ENCODE measurements around the gene CHMP1A.

DNA sequence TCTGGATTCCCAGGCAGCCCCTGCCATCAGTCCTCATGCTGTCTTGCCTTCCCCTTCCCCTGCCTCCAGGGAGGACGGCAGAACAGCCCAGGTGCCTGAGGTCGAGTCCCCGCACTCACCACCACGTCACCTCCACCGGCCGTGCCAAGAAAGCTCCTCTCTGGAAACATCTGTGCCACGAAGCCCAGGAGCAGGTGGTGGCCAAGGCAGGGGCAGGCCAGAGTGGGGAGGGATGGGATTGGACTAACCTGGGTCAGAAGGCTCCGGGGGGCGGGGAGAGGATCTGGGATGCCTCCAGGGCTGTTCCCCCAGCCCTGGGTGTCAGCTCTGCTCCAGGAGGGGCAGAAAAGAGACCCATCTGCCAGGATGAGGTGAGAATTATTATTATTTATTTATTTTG, 51.5 kb downstream of the CHMP1A start:
- TF ChIP-seq, protein P1, sequence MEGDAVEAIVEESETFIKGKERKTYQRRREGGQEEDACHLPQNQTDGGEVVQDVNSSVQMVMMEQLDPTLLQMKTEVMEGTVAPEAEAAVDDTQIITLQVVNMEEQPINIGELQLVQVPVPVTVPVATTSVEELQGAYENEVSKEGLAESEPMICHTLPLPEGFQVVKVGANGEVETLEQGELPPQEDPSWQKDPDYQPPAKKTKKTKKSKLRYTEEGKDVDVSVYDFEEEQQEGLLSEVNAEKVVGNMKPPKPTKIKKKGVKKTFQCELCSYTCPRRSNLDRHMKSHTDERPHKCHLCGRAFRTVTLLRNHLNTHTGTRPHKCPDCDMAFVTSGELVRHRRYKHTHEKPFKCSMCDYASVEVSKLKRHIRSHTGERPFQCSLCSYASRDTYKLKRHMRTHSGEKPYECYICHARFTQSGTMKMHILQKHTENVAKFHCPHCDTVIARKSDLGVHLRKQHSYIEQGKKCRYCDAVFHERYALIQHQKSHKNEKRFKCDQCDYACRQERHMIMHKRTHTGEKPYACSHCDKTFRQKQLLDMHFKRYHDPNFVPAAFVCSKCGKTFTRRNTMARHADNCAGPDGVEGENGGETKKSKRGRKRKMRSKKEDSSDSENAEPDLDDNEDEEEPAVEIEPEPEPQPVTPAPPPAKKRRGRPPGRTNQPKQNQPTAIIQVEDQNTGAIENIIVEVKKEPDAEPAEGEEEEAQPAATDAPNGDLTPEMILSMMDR (conservative IDR thresholded peaks at IDR 0.05) = no peak
- TF ChIP-seq EZH2 (IDR thresholded peaks at IDR 0.05; ENCODE audit: low read depth) = no peak
